Spleen (tissue), 11 donors: ENCODE data around the gene ABI3BP. TPM values are rescaled to one million over a fixed set of nuclear protein-coding genes. Genes with fewer than 3 reads are reported as not detected.
A peak's percentile ranks its signal among the peaks of the same experiment; 100 is the strongest.

ENCODE experiments used
- DNase-seq: peaks from one replicate; pipeline ENCODE4 v3.0.0-alpha.2; 2020
- H3K27ac ChIP-seq, 8 donors: fragments of 200-600 bp; sonication (generic) in 7 of 8; 1 replicate in 4 of 8; 2 replicates in 4 of 8; pipeline versions ENCODE4 v1.5.0 to v1.8.0; 2016 to 2021; ENCODE audit warnings: inconsistent platforms in 4 of 8, mild to moderate bottlenecking in 4 of 8, moderate library complexity in 1 of 8
- H3K27me3 ChIP-seq, 7 donors: fragments of 200-600 bp; sonication (generic) in 6 of 7; replicated peaks in 1 of 7; 1 replicate in 4 of 7; 2 replicates in 3 of 7; pipeline versions ENCODE4 v1.5.0 to v1.8.0; 2016 to 2021; ENCODE audit warnings: inconsistent platforms in 3 of 7, mild to moderate bottlenecking in 1 of 7
- H3K36me3 ChIP-seq, 6 donors: fragments of 200-600 bp; sonication (generic) in 5 of 6; 1 replicate in 4 of 6; 2 replicates in 2 of 6; pipeline versions ENCODE4 v1.5.0 to v1.8.0; 2016 to 2021; ENCODE audit warnings: inconsistent platforms in 2 of 6
- H3K4me1 ChIP-seq, 6 donors: fragments of 200-600 bp; sonication (generic) in 5 of 6; 1 replicate in 3 of 6; 2 replicates in 3 of 6; pipeline versions ENCODE4 v1.5.0 to v1.8.0; 2016 to 2021; ENCODE audit warnings: inconsistent platforms in 3 of 6
- H3K4me3 ChIP-seq, 8 donors: fragments of 200-600 bp; sonication (generic) in 7 of 8; 1 replicate in 4 of 8; 2 replicates in 4 of 8; pipeline versions ENCODE4 v1.5.0 to v1.8.0; 2016 to 2021; ENCODE audit warnings: inconsistent platforms in 4 of 8, mild to moderate bottlenecking in 4 of 8, moderate library complexity in 2 of 8
- H3K9me3 ChIP-seq, 8 donors: fragments of 200-600 bp; sonication (generic) in 7 of 8; 1 replicate in 4 of 8; 2 replicates in 4 of 8; pipeline versions ENCODE4 v1.5.0 to v1.8.0; 2016 to 2021; ENCODE audit warnings: inconsistent platforms in 4 of 8
- POLR2A ChIP-seq, 3 donors: fragments of 450-650 bp; IDR thresholded peaks; one replicate each; pipeline ENCODE4 v1.5.1; 2017; ENCODE audit warnings: antibody characterized with exemption in 3 of 3, mild to moderate bottlenecking in 1 of 3
- POLR2AphosphoS5 ChIP-seq, 3 donors: sonication (generic); formaldehyde crosslinking; IDR thresholded peaks; one replicate each; pipeline ENCODE4 v1.5.1; 2017; ENCODE audit warnings: antibody characterized with exemption in 3 of 3
- WGBS, 5 donors: extraction: QIAGEN DNeasy Blood & Tissue Kit in 3 of 5; methylation state at CpG; one replicate each; pipeline versions ENCODE4 v1.1.5 to v1.1.7; 2013 to 2018; 5-methylcytosine and 5-hydroxymethylcytosine counted together
- intact Hi-C: fragments of 100-400 bp; cut with DNase I; formaldehyde crosslinking; loops from one replicate; pipeline ENCODE4 v1.15.0; 2023; ENCODE audit warnings: low total_unique reads
- polyA plus RNA-seq, 3 donors: library from polyadenylated mRNA; stranded (reverse); fragments of 200-250 nt; gene quantifications; one replicate each; pipeline ENCODE4 v1.2.1, GENCODE V29; 2013
- total RNA-seq, 7 donors: library from RNA; depleted of rRNA in 3 of 7; stranded (reverse); fragments of >200 nt in 3 of 7; fragmentation: NEBNext Ultra II Directional in 4 of 7; extraction: Animal tissue kit (Norgen Biotek cat#: 25700) in 4 of 7; gene quantifications; one replicate each; pipeline versions ENCODE4 v1.1.0 to v1.2.1, GENCODE V29; 2016 to 2021
- TF ChIP-seq, protein P1 (sequence below), 11 experiments: fragments of 200-600 bp in 7 of 11; fragments of 450-650 bp in 4 of 11; sonication (generic) in 4 of 11; IDR thresholded peaks in 8 of 11; conservative IDR thresholded peaks in 3 of 11; 1 replicate in 7 of 11; 2 replicates in 4 of 11; pipeline versions ENCODE4 v1.4.0 to v1.8.0; 2016 to 2021; ENCODE audit warnings: antibody characterized with exemption in 11 of 11, inconsistent platforms in 4 of 11, mild to moderate bottlenecking in 1 of 11
- donor health status: healthy with polysubstance abuse.
- donor health status: DM: no; HTN: no; CAD: no; lungs with moderate emphysema.
- donor health status: DM: no; HTN: no; CAD: no.
- donor health status: Bipolar disorder and iron deficiency.
- donor health status: healthy.
- donor health status: DM: no; HTN: no; CAD: no.
- donor health status: DM: yes; HTN: yes; CAD: no.

Gene ABI3BP
- total and polyA plus RNA-seq, 10 donors: 4.2 to 29.9 (median 16.3) TPM

DNA sequence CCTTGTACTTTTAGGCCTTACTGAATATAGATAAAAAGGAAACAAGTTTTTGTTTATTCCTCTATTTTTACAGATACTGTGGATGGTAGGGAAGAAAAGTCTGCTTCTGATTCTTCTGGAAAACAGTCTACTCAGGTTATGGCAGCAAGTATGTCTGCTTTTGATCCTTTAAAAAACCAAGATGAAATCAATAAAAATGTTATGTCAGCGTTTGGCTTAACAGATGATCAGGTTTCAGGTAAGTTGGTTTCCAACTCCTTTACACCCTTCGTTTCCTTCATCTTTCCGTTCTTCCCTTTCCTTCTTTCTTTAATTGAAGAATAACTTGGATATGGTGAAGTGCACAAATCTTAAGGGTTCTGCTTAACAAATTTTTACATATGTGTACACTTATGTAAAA is 260.8 kb downstream of the ABI3BP start:
- intact Hi-C loops: no loop called here
- no peaks in the 10 kb centered on the region for H3K27me3 ChIP-seq
- no peak overlapping the region for H3K27ac ChIP-seq
- TF ChIP-seq, protein P1, sequence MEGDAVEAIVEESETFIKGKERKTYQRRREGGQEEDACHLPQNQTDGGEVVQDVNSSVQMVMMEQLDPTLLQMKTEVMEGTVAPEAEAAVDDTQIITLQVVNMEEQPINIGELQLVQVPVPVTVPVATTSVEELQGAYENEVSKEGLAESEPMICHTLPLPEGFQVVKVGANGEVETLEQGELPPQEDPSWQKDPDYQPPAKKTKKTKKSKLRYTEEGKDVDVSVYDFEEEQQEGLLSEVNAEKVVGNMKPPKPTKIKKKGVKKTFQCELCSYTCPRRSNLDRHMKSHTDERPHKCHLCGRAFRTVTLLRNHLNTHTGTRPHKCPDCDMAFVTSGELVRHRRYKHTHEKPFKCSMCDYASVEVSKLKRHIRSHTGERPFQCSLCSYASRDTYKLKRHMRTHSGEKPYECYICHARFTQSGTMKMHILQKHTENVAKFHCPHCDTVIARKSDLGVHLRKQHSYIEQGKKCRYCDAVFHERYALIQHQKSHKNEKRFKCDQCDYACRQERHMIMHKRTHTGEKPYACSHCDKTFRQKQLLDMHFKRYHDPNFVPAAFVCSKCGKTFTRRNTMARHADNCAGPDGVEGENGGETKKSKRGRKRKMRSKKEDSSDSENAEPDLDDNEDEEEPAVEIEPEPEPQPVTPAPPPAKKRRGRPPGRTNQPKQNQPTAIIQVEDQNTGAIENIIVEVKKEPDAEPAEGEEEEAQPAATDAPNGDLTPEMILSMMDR (IDR thresholded peaks at IDR 0.05 in 8 of 11, conservative IDR thresholded peaks at IDR 0.05 in 3 of 11): no peak
- TF ChIP-seq POLR2AphosphoS5 (IDR thresholded peaks at IDR 0.05) (no peak), POLR2A (IDR thresholded peaks at IDR 0.05) (no peak)
- peaks cover 0 to 100% (median 67%) of the 10 kb centered on the region in 6 donors for H3K36me3 ChIP-seq
- peaks cover 0 to 5% (median 0%) of the 10 kb centered on the region in 6 donors for H3K4me1 ChIP-seq
- no peaks in the 10 kb centered on the region for H3K9me3 ChIP-seq
- WGBS, 5 donors: 93 to 97% (median 94%) methylated on average over 3 of the region's 3 CpGs
- DNase-seq: no peak
- H3K4me3 ChIP-seq: no peak overlapping the region

DNA sequence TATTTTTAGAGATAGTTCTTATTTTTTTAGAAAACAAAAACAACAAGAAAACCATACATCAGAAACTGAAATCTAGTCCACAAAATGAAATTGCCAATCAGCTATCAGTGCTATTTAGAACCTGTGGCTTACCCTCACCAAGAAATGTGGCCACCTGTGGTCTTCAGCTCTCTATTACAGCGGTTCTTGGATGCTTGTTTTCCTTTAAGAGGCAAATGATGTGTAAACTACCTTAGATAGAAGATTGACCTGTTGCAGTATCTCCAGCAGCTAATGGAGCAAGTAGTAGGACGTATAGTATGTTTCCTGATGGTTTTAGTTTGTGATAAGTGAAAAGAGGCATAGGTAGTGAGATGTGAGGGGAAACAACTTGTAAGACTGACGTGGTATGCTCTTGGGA is 262.7 kb downstream of the ABI3BP start:
- no peaks in the 10 kb centered on the region for H3K27me3 ChIP-seq
- no peak overlapping the region for H3K4me3 ChIP-seq
- peaks cover 0 to 100% (median 59%) of the 10 kb centered on the region in 6 donors for H3K36me3 ChIP-seq
- DNase-seq: no peak
- no peak for TF ChIP-seq POLR2AphosphoS5 (IDR thresholded peaks at IDR 0.05)
- no peak for TF ChIP-seq POLR2A (IDR thresholded peaks at IDR 0.05)
- TF ChIP-seq, protein P1 (IDR thresholded peaks at IDR 0.05 in 8 of 11, conservative IDR thresholded peaks at IDR 0.05 in 3 of 11): no peak
- H3K9me3 ChIP-seq: no peaks in the 10 kb centered on the region
- intact Hi-C loops: no loop called here
- peaks cover 0 to 5% (median 0%) of the 10 kb centered on the region in 6 donors for H3K4me1 ChIP-seq
- H3K27ac ChIP-seq: no peak overlapping the region
- WGBS, 5 donors: 55 to 69% (median 61%) methylated on average over 3 of the region's 3 CpGs

DNA sequence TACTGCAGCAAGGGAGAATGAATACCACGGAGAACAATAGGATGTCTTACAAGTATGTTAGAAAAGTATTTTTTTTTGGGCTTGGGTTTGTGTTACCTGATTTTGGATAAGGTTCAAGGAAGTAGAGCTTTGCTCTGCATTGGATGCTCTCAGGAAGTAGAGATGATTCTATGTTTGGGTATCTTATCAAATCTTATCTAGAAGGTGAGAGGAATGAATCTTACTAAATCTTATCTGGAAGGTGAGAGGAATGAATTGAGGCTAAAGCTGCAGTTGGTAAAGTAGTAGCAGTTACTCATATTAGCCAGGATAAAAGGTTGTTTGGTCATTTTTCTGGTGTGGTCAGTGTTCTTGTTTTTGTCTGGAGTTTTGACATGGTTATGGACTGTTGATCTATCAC is 266.5 kb downstream of the ABI3BP start:
- H3K4me3 ChIP-seq: no peak overlapping the region
- peak overlapping the region in 1 of 8 donors; percentile 4 for H3K27ac ChIP-seq
- no peaks in the 10 kb centered on the region for H3K27me3 ChIP-seq
- no peaks in the 10 kb centered on the region for H3K9me3 ChIP-seq
- intact Hi-C loops: no loop called here
- 90 to 100% (median 96%) methylated on average over 1 of the region's 1 CpG for WGBS, 5 donors
- peaks cover 0 to 100% (median 41%) of the 10 kb centered on the region in 6 donors for H3K36me3 ChIP-seq
- TF ChIP-seq POLR2A (IDR thresholded peaks at IDR 0.05) (no peak), POLR2AphosphoS5 (IDR thresholded peaks at IDR 0.05) (no peak)
- TF ChIP-seq, protein P1 (IDR thresholded peaks at IDR 0.05 in 8 of 11, conservative IDR thresholded peaks at IDR 0.05 in 3 of 11): no peak
- peaks cover 0 to 5% (median 0%) of the 10 kb centered on the region in 6 donors for H3K4me1 ChIP-seq
- no peak for DNase-seq

DNA sequence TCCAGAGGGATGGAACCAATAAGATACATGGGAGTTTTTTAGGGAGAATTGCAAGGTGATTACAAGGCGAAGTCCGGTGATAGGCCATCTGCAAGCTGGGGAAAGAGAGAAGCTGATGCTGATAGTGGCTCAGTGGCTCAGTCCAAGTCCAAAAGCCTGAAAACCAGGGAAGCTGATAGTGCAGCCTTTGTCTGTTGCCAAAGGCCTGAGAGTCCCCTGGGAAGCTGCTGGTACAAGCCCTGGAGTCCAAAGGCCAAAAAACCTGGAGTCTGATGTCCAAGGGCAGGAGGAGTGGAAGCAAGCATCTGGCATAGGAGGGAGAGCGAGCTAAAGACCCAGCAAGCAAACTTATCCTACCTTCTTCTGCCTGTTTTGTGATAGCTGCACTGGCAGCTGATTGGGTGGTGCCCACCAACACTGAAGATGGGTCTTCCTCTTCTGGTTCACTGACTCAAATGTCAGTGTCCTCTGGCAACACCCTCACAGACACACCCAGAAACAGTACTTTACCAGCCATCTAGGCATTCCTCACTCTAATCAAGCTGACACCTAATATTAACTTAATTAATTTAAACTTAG is 267.2 kb downstream of the ABI3BP start:
- TF ChIP-seq POLR2AphosphoS5 (IDR thresholded peaks at IDR 0.05) (no peak), POLR2A (IDR thresholded peaks at IDR 0.05) (no peak)
- TF ChIP-seq, protein P1 (IDR thresholded peaks at IDR 0.05 in 8 of 11, conservative IDR thresholded peaks at IDR 0.05 in 3 of 11): no peak
- peaks cover 0 to 100% (median 42%) of the 10 kb centered on the region in 6 donors for H3K36me3 ChIP-seq
- DNase-seq: no peak

More for the DNA sequence above, 267.2 kb downstream of the ABI3BP start:
- Histone ChIP-seq H3K27me3 (no peaks in the 10 kb centered on the region), H3K4me1 (peaks cover 0 to 5% (median 0%) of the 10 kb centered on the region in 6 donors), H3K4me3 (no peak overlapping the region), H3K27ac (no peak overlapping the region), H3K9me3 (no peaks in the 10 kb centered on the region)
- intact Hi-C loops: no loop called here
- 92 to 100% (median 95%) methylated on average over 3 of the region's 3 CpGs for WGBS, 5 donors
